ENCODE results near the gene ALDH9A1.

DNA sequence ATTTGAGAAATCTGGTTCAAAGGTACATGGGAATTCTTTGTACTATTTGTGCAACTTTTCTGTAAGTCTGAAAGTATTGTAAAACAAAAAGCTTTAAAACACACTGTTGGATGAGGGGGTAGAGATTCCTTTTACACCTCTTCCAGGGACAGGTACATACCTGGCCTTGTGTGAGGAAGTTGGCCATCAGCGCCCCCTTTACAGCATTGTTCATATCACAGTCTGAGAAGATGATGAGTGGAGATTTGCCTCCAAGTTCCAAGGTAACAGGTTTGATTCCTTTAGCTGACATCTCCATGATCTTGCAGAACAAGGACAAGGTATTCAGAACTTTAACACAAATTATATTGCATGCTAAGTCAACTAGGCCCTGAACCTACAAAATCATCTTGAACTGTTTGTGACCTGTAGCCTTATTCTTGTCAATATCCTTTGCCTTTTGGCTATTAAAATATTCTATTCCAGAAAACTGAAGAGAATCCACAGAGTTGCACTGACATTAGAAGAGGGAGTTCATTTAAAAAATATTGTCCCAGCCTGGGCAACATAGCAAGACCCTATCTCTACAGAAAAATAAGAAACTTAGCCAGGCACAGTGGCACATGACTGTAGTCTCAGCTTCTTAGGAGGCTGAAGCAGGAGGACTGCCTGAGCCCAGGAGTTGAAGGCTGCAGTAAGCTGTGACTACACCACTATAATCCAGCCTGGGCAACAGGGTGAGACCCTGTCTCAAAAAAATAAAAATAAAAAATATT lies 18.9 kb downstream of the ALDH9A1 start:
- TF ChIP-seq EZH2phosphoT487 (IDR thresholded peaks at IDR 0.05; ENCODE audit: borderline replicate concordance, low read length) (no peak), EZH2 (IDR thresholded peaks at IDR 0.05; ENCODE audit: low read length, unreplicated experiment) (no peak)
- TF ChIP-seq, protein P1, sequence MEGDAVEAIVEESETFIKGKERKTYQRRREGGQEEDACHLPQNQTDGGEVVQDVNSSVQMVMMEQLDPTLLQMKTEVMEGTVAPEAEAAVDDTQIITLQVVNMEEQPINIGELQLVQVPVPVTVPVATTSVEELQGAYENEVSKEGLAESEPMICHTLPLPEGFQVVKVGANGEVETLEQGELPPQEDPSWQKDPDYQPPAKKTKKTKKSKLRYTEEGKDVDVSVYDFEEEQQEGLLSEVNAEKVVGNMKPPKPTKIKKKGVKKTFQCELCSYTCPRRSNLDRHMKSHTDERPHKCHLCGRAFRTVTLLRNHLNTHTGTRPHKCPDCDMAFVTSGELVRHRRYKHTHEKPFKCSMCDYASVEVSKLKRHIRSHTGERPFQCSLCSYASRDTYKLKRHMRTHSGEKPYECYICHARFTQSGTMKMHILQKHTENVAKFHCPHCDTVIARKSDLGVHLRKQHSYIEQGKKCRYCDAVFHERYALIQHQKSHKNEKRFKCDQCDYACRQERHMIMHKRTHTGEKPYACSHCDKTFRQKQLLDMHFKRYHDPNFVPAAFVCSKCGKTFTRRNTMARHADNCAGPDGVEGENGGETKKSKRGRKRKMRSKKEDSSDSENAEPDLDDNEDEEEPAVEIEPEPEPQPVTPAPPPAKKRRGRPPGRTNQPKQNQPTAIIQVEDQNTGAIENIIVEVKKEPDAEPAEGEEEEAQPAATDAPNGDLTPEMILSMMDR (conservative IDR thresholded peaks at IDR 0.05; ENCODE audit: low read depth, low read length) = peak; percentile 57

Measured in PC-3 (cell line).